Stimulated activated CD8-positive, alpha-beta memory T cell treated with anti-CD3 and anti-CD28 coated beads, Interleukin-4, amount 100 ng/mL, for 1 hour (primary cell): ENCODE results near the gene PTH.

ENCODE experiments used
- DNase-seq, 2 donors: peaks; one replicate each; pipeline ENCODE4 v3.0.0-alpha.2; 2020; ENCODE audit warnings: low read depth in 2 of 2, low spot score in 1 of 2

PTH gene

DNA sequence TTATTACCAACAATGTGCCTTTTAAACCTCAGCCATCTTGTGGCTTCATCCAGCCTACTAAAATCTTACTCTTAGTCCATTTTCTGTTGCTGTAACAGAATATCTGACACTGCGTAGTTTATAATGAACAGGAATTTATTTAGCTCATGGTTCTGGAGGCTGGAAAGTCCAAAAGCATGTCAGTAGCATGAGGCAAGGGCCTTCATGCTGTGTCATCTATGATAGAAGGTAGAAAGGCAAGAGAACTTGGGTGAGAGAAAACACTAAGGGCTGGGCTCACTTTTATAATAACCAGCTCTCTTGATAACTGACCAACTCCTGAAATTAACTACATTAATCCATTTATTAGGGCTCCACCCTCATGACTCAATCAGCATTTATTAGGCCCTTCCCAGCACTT lies 46.3 kb downstream of the PTH start:
- DNase-seq = no peak

DNA sequence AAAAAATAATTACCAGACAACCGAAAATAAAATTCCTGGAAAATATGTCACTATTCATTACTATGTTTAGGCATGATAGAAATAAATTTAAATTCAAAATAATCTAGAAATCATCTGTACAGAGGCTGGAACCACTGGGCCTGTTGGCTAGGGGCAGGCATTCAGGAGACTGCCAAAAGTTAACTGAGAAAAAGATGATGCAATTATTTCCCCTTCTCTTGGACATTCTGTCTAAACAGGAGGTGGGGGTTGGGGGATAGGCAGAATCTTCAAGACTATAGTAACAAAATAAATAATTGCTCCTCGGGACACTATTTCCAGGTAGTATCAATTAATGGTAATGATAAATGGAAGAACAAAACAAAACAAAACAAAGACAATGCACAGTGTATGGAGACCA lies 46.9 kb downstream of the PTH start:
- DNase-seq = no peak

DNA sequence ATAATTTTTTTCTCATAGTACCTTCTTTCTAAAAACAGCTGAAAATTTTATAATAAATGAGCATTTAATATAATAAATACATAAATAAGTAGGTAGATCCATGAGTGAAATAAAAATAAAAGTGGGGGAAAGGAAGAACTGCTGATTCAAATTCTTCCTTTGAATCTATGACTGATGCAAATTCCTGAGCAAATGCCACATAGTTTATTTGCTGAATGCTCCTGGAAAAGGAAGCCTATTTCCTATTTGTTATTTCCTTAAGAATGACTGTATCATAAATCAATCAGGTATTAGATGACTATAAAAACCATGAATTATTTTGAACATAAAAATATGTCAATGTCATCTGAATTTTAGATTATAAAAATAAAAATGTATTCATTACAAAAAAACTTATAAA lies 49.4 kb downstream of the PTH start:
- no peak for DNase-seq

DNA sequence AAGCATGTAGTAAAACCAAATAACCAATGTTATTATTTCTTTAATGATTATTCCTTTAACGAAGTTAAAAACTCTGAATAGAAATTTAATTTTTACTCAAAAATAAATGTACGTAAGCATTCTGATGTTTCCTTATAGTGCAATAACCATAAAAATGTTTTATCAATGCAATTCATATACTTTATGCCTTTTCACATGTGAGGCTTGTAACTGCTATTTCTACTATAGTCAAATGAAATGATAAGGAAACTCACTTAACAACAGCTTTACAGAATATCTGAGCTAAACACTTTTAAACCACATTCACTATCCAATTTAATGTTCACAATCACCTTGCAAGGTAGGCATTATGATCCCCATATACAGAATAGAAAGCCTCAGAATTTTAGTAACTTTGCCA lies 50.2 kb downstream of the PTH start:
- no peak for DNase-seq
